Karpas-422 (cell line): Measurements from ENCODE around the gene DPEP2NB. TPM values are rescaled to one million over a fixed set of nuclear protein-coding genes. Genes with fewer than 3 reads are reported as not detected.

ENCODE experiments used
- DNase-seq: peaks from one replicate; pipeline ENCODE4 v3.0.0-alpha.2; 2015
- H2AFZ ChIP-seq: fragments of 200-600 bp; sonication (generic); 2 replicates; pipeline ENCODE4 v1.6.1; 2014; ENCODE audit warnings: antibody characterized with exemption, low read length, mixed read lengths
- H3K27ac ChIP-seq: fragments of 200-600 bp; sonication (generic); 2 replicates; pipeline ENCODE4 v1.5.1; 2014; ENCODE audit warnings: mild to moderate bottlenecking, low read length, moderate library complexity
- H3K27me3 ChIP-seq: fragments of 200-600 bp; sonication (generic); 2 replicates; pipeline ENCODE4 v1.6.1; 2014; ENCODE audit warnings: low read length, mixed read lengths
- H3K36me3 ChIP-seq: fragments of 200-600 bp; sonication (generic); 2 replicates; pipeline ENCODE4 v1.6.1; 2014; ENCODE audit warnings: low read length, mixed read lengths; ENCODE audit not compliant: insufficient read depth
- H3K4me1 ChIP-seq: fragments of 200-600 bp; sonication (generic); 2 replicates; pipeline ENCODE4 v1.6.1; 2014; ENCODE audit warnings: mild to moderate bottlenecking, low read length, mixed read lengths
- H3K4me2 ChIP-seq: fragments of 200-600 bp; sonication (generic); 2 replicates; pipeline ENCODE4 v1.6.1; 2014; ENCODE audit warnings: low read length, low read depth, mild to moderate bottlenecking; ENCODE audit not compliant: poor library complexity, severe bottlenecking
- H3K4me3 ChIP-seq: fragments of 200-600 bp; sonication (generic); 2 replicates; pipeline ENCODE4 v1.5.1; 2014; ENCODE audit warnings: mild to moderate bottlenecking, antibody characterized with exemption, low read length, mixed read lengths
- H3K79me2 ChIP-seq: fragments of 200-600 bp; sonication (generic); 2 replicates; pipeline ENCODE4 v1.6.1; 2014; ENCODE audit warnings: mild to moderate bottlenecking, low read length, mixed read lengths
- H3K9ac ChIP-seq: fragments of 200-600 bp; sonication (generic); 2 replicates; pipeline ENCODE4 v1.6.0; 2014; ENCODE audit warnings: low read length
- H3K9me2 ChIP-seq: fragments of 200-600 bp; sonication (generic), shearing (Covaris generic); replicated peaks from 2 replicates; pipeline ENCODE4 v1.6.0; 2014; ENCODE audit warnings: mild to moderate bottlenecking, low read length, moderate library complexity; ENCODE audit not compliant: insufficient read depth
- H3K9me3 ChIP-seq: fragments of 300-700, 200-600 bp; sonication (generic); 2 replicates; pipeline ENCODE4 v1.6.1; 2014; ENCODE audit warnings: low read length, mixed read lengths
- H4K20me1 ChIP-seq: fragments of 200-600 bp; sonication (generic); 2 replicates; pipeline ENCODE4 v1.6.1; 2014; ENCODE audit warnings: mild to moderate bottlenecking, antibody characterized with exemption, low read length, low read depth; ENCODE audit not compliant: insufficient read depth
- small RNA-seq: library from RNA; depleted of rRNA; stranded (forward); fragments of <200 nt; gene quantifications from one replicate; pipeline ENCODE3, GENCODE V24; 2014
- total RNA-seq: library from RNA; depleted of rRNA; stranded (reverse); fragments of >200 nt; shearing (Covaris generic); gene quantifications from 2 replicates; pipeline ENCODE4 v1.2.3, GENCODE V29; 2014; ENCODE audit warnings: low replicate concordance; rRNA removed

The DPEP2NB gene
- total RNA-seq, 1 experiment from 2014 or later: not detected

GRCh38 chr16:67965668-67966548, 49.8 kb downstream of the DPEP2NB start:
- no peak for DNase-seq
- no peak overlapping the region for H3K9ac ChIP-seq
- H3K27me3 ChIP-seq: no peaks in the 10 kb centered on the region
- no peak overlapping the region for H3K4me3 ChIP-seq
- no peaks in the 10 kb centered on the region for H3K9me2 ChIP-seq
- no peak overlapping the region for H3K4me2 ChIP-seq
- peaks cover 20% of the 10 kb centered on the region for H3K4me1 ChIP-seq
- H2AFZ ChIP-seq: no peak overlapping the region
- H4K20me1 ChIP-seq: no peaks in the 10 kb centered on the region
- no peaks in the 10 kb centered on the region for H3K9me3 ChIP-seq
- no peaks in the 10 kb centered on the region for H3K79me2 ChIP-seq
- H3K27ac ChIP-seq: no peak overlapping the region
- H3K36me3 ChIP-seq: no peaks in the 10 kb centered on the region

- Histone ChIP-seq H3K4me2 (no peak overlapping the region), H3K4me3 (no peak overlapping the region), H3K9ac (no peak overlapping the region), H4K20me1 (no peaks in the 10 kb centered on the region), H3K36me3 (no peaks in the 10 kb centered on the region), H3K27me3 (no peaks in the 10 kb centered on the region), H2AFZ (no peak overlapping the region), H3K27ac (no peak overlapping the region), H3K9me2 (no peaks in the 10 kb centered on the region), H3K79me2 (no peaks in the 10 kb centered on the region), H3K9me3 (no peaks in the 10 kb centered on the region), H3K4me1 (peaks cover 20% of the 10 kb centered on the region)
- no peak for DNase-seq
Measured at GRCh38 chr16:67964477-67965131, 51.1 kb downstream of the DPEP2NB start.

DNA sequence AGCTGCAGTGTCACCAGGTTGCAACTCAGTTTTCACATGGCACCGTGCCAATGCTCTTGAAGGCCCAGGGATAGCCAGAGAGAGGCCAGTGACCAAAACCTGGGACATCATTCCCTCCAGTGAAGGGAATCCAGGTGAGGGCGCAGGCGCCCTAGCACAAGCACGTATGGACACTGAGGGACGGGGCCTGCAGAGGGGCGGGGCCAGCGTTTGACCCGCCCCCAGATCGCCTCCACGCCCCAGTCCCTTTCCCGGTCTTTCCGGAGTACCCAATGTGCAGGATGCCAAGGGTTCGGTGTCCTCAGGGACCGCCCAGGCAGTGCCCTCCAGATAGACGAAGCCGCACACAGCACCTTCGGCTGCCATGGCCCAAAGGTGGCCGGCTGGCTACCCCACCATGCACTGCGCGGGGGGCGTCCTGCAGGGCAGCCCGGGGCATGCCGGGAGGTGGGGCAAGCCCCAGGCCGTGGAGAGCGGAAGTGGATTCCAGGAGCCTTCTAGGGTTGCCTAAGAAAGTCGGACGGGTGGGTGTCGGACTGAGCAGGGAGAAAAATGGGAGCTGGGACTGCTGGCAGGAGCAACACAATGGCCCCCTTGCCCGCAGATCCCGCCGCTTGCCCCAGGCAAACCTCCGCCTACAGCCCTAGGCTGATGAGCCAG, 51.9 kb downstream of the DPEP2NB start:
- no peaks in the 10 kb centered on the region for H3K9me3 ChIP-seq
- H3K27ac ChIP-seq: no peak overlapping the region
- H4K20me1 ChIP-seq: no peaks in the 10 kb centered on the region
- no peak overlapping the region for H3K4me3 ChIP-seq
- no peak overlapping the region for H3K9ac ChIP-seq
- no peak overlapping the region for H2AFZ ChIP-seq
- H3K79me2 ChIP-seq: no peaks in the 10 kb centered on the region
- no peaks in the 10 kb centered on the region for H3K9me2 ChIP-seq
- no peaks in the 10 kb centered on the region for H3K27me3 ChIP-seq
- no peaks in the 10 kb centered on the region for H3K36me3 ChIP-seq
- no peak overlapping the region for H3K4me2 ChIP-seq
- H3K4me1 ChIP-seq: peaks cover 15% of the 10 kb centered on the region
- DNase-seq: no peak

Small RNA genes lying within 50 kb of the gene (small RNA-seq; reads per million reads assigned to genes)
- not detected for gene RNU6-359P

Other genes starting within 250 kb of the DPEP2NB start
- 9.3 and 10.7 TPM in 2 replicates for gene RANBP10, start 209.4 kb downstream of the DPEP2NB start, total RNA-seq
- gene TSNAXIP1, start 209.0 kb downstream of the DPEP2NB start, total RNA-seq: 0.52 and 1.1 TPM in 2 replicates
- 57.1 and 89.9 TPM in 2 replicates for gene THAP11, start 173.6 kb downstream of the DPEP2NB start, total RNA-seq
- gene NUTF2, start 169.0 kb downstream of the DPEP2NB start, total RNA-seq: 179 and 237 TPM in 2 replicates
- 22.0 and 36.0 TPM in 2 replicates for gene CENPT, start 168.2 kb downstream of the DPEP2NB start, total RNA-seq
- 46.4 and 52.1 TPM in 2 replicates for gene EDC4, start 142.9 kb downstream of the DPEP2NB start, total RNA-seq
- gene NRN1L, start 131.0 kb downstream of the DPEP2NB start, total RNA-seq: 0.56 TPM in 1 of 2 replicates, not detected in the other
- 7.2 and 14.2 TPM in 2 replicates for gene PSKH1, start 122.7 kb downstream of the DPEP2NB start, total RNA-seq
- gene CTRL, start 84.0 kb downstream of the DPEP2NB start, total RNA-seq: 1.0 and 1.6 TPM in 2 replicates
- gene PSMB10, start 79.1 kb downstream of the DPEP2NB start, total RNA-seq: 92.4 and 264 TPM in 2 replicates
- gene LCAT, start 71.8 kb downstream of the DPEP2NB start, total RNA-seq: 1.1 and 1.3 TPM in 2 replicates
- 11.0 and 15.4 TPM in 2 replicates for gene SLC12A4, start 47.3 kb downstream of the DPEP2NB start, total RNA-seq
- not detected in 2 replicates for gene DPEP3, start 35.4 kb downstream of the DPEP2NB start, total RNA-seq
- gene DPEP2, start 16.4 kb downstream of the DPEP2NB start, total RNA-seq: not detected in 2 replicates
- gene DDX28, start 7.3 kb upstream of the DPEP2NB start, total RNA-seq: 10.8 and 20.9 TPM in 2 replicates
- gene DUS2, start 7.4 kb upstream of the DPEP2NB start, total RNA-seq: 23.7 and 35.8 TPM in 2 replicates
- 39.1 and 72.3 TPM in 2 replicates for gene NFATC3, start 69.5 kb upstream of the DPEP2NB start, total RNA-seq
- gene ESRP2, start 220.2 kb upstream of the DPEP2NB start, total RNA-seq: not detected in 2 replicates
- gene PLA2G15, start 229.5 kb upstream of the DPEP2NB start, total RNA-seq: 8.7 and 14.3 TPM in 2 replicates
- 44.2 and 83.2 TPM in 2 replicates for gene SLC7A6, start 248.6 kb upstream of the DPEP2NB start, total RNA-seq